HG02642 (cell line): Measurements from ENCODE around the gene LMBR1.
"Not testable (repeated sequence)": the region's sequence is repeated elsewhere in the genome, so short reads cannot be mapped to it uniquely, and the experiment has no call there.

Experiments used
- ATAC-seq: cut with Tn5 transposase; IDR thresholded peaks from one replicate; pipeline ENCODE4 v1.9.1; 2021; ENCODE audit warnings: mild to moderate bottlenecking; ENCODE audit not compliant: unreplicated experiment, poor library complexity

LMBR1 gene

GRCh38 chr7:156722043-156722826, 170.7 kb downstream of the LMBR1 start:
- no peak for ATAC-seq

GRCh38 chr7:156703773-156704482, 189.1 kb downstream of the LMBR1 start:
- ATAC-seq = no peak

GRCh38 chr7:156703209-156703608, 189.8 kb downstream of the LMBR1 start:
- no peak for ATAC-seq

- ATAC-seq = no peak
These were observed 190.6 kb downstream of the LMBR1 start for GRCh38 chr7:156702399-156702798.

GRCh38 chr7:156701787-156702186, 191.2 kb downstream of the LMBR1 start:
- ATAC-seq = not testable (repeated sequence)

GRCh38 chr7:156698512-156698911, 194.5 kb downstream of the LMBR1 start:
- ATAC-seq = not testable (repeated sequence)

GRCh38 chr7:156697283-156697682, 195.7 kb downstream of the LMBR1 start:
- ATAC-seq = not testable (repeated sequence)

- ATAC-seq = no peak
These were observed 199.4 kb downstream of the LMBR1 start for GRCh38 chr7:156693627-156694026.

- ATAC-seq = no peak
These were observed 200.1 kb downstream of the LMBR1 start for GRCh38 chr7:156692849-156693248.

GRCh38 chr7:156691764-156692163, 201.2 kb downstream of the LMBR1 start:
- no peak for ATAC-seq

- ATAC-seq = no peak
These were observed 208.3 kb downstream of the LMBR1 start for GRCh38 chr7:156684661-156685060.

- no peak for ATAC-seq
These were observed 208.7 kb downstream of the LMBR1 start for GRCh38 chr7:156684251-156684650.

- ATAC-seq = no peak
These were observed 210.1 kb downstream of the LMBR1 start for GRCh38 chr7:156682928-156683327.

GRCh38 chr7:156680281-156680680, 212.7 kb downstream of the LMBR1 start:
- no peak for ATAC-seq

GRCh38 chr7:156677374-156678054, 215.5 kb downstream of the LMBR1 start:
- no peak for ATAC-seq

- ATAC-seq = no peak
These were observed 216.7 kb downstream of the LMBR1 start for GRCh38 chr7:156676263-156676662.

- no peak for ATAC-seq
These were observed 217.3 kb downstream of the LMBR1 start for GRCh38 chr7:156675721-156676120.

GRCh38 chr7:156673902-156674301, 219.1 kb downstream of the LMBR1 start:
- no peak for ATAC-seq

GRCh38 chr7:156673454-156673853, 219.5 kb downstream of the LMBR1 start:
- no peak for ATAC-seq

GRCh38 chr7:156669035-156669828, 223.8 kb downstream of the LMBR1 start:
- ATAC-seq = no peak
